SK-N-MC (cell line): ENCODE measurements around the gene ETFA.

Experiments
- EZH2 ChIP-seq: fragments of 200-600 bp; sonication (generic); IDR thresholded peaks from one replicate; pipeline ENCODE4 v1.6.1; 2017; ENCODE audit warnings: antibody characterized with exemption
- POLR2AphosphoS5 ChIP-seq: IDR thresholded peaks from 2 replicates; pipeline ENCODE4 v1.6.1; 2012; ENCODE audit warnings: mild to moderate bottlenecking, low read depth, low read length, borderline replicate concordance

DNA sequence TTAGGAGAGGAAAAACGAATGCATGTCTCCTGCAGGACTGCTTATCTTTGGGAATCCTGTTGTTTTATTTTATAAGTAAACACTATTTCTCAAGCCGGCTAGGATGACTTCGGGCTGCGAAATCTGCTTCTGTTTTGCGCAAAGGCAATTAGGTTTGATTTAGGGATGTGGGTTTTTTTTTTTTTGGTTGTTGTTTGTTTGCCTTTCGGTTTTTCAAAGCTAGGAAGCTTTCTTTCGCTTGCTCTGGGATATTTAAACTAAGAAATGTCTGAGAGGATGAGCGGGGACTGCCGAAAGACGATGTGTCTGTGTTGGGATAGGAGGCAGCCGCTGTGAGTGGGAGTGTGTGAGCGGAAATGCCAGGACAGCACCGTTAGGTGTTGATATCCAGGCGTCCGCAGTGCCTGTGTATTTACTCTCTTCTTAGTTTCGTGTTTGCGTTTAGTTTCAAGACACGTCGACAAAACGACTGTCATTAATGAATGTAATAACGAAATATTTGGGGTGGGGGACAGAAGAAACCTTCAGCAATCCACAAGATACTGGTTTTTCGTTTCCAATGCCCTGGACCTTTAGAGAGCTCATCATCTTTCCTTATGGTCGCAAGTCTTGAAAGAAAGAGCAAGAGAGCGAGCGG, 25.9 kb upstream of the ETFA start:
- TF ChIP-seq EZH2 = no peak
- TF ChIP-seq POLR2AphosphoS5 = no peak
